ENCODE measurements around the gene TXLNB. TPM values are rescaled to one million over a fixed set of nuclear protein-coding genes. Genes with fewer than 3 reads are reported as not detected.
A peak's percentile ranks its signal among the peaks of the same experiment; 100 is the strongest.

TXLNB gene
- total RNA-seq, 2 experiments from 2014 or later = 0.11 to 0.22 TPM

- peaks cover 8% of the 10 kb centered on the region for H3K36me3 Mint-ChIP-seq (ENCODE audit: low read depth)
- ChIA-PET POLR2A (interaction anchor here (0.6 kb wide), 2 partner anchors 21 to 678 kb away, joined by 3 to 5 read pairs; no protein-coding TSS in a partner anchor), CTCF (no interaction called here)
- no peak for TF ChIP-seq CTCF (IDR thresholded peaks at IDR 0.05)
- no peak overlapping the region for H3K4me3 Mint-ChIP-seq
- intact Hi-C loops (cut with micrococcal nuclease) = no loop called here
- peaks cover 16% of the 10 kb centered on the region for H3K4me1 Mint-ChIP-seq (ENCODE audit: low read depth)
- H3K27ac Mint-ChIP-seq = no peak overlapping the region
- DNase-seq (no peak), ATAC-seq (no peak)
- H3K27me3 Mint-ChIP-seq = no peaks in the 10 kb centered on the region
- peaks cover 3% of the 10 kb centered on the region for H3K9me3 Mint-ChIP-seq
Measured at GRCh38 chr6:139313784-139314545, 22.2 kb upstream of the TXLNB start.

GRCh38 chr6:139313229-139313628 is 21.4 kb upstream of the TXLNB start:
- intact Hi-C loops (cut with micrococcal nuclease) = no loop called here
- no peak for ATAC-seq
- Mint-ChIP-seq H3K36me3 (ENCODE audit: low read depth) (peaks cover 5% of the 10 kb centered on the region), H3K9me3 (peaks cover 2% of the 10 kb centered on the region), H3K4me3 (no peak overlapping the region), H3K27me3 (no peaks in the 10 kb centered on the region), H3K27ac (no peak overlapping the region), H3K4me1 (ENCODE audit: low read depth) (peaks cover 24% of the 10 kb centered on the region)
- DNase-seq = no peak
- POLR2A ChIA-PET = interaction anchor here (0.6 kb wide), 1 partner anchor 677 kb away, joined by 3 read pairs; no protein-coding TSS in a partner anchor
- no peak for TF ChIP-seq CTCF (IDR thresholded peaks at IDR 0.05)
- CTCF ChIA-PET = interaction anchor here (1.2 kb wide), 1 partner anchor 94 kb away, joined by 3 read pairs; no protein-coding TSS in a partner anchor

GRCh38 chr6:139311831-139312230 is 20.0 kb upstream of the TXLNB start:
- intact Hi-C loops (cut with micrococcal nuclease) = no loop called here
- CTCF ChIA-PET = interaction anchor here (1.6 kb wide), 1 partner anchor 93 kb away, joined by 5 read pairs; no protein-coding TSS in a partner anchor
- Mint-ChIP-seq H3K4me3 (no peak overlapping the region), H3K36me3 (ENCODE audit: low read depth) (peaks cover 2% of the 10 kb centered on the region), H3K9me3 (peaks cover 2% of the 10 kb centered on the region), H3K4me1 (ENCODE audit: low read depth) (peaks cover 29% of the 10 kb centered on the region), H3K27me3 (no peaks in the 10 kb centered on the region), H3K27ac (no peak overlapping the region)
- no peak for DNase-seq
- TF ChIP-seq CTCF (IDR thresholded peaks at IDR 0.05) = no peak
- POLR2A ChIA-PET = no interaction called here
- no peak for ATAC-seq

- intact Hi-C loops (cut with micrococcal nuclease) = no loop called here
- H3K4me3 Mint-ChIP-seq = no peak overlapping the region
- ChIA-PET CTCF (interaction anchor here (0.7 kb wide), 1 partner anchor 60 kb away, joined by 3 read pairs; no protein-coding TSS in a partner anchor), POLR2A (interaction anchor here (0.6 to 1.2 kb wide), 2 partner anchors 16 to 274 kb away, joined by 3 to 5 read pairs; no protein-coding TSS in a partner anchor)
- peak overlapping the region; percentile 53 for H3K27ac Mint-ChIP-seq
- H3K36me3 Mint-ChIP-seq (ENCODE audit: low read depth) = no peaks in the 10 kb centered on the region
- no peaks in the 10 kb centered on the region for H3K27me3 Mint-ChIP-seq
- peaks cover 22% of the 10 kb centered on the region for H3K4me1 Mint-ChIP-seq (ENCODE audit: low read depth)
- TF ChIP-seq CTCF (IDR thresholded peaks at IDR 0.05) = no peak
- DNase-seq = no peak
- no peak for ATAC-seq
- peaks cover 2% of the 10 kb centered on the region for H3K9me3 Mint-ChIP-seq
Measured at GRCh38 chr6:139308936-139309603, 17.3 kb upstream of the TXLNB start.
